HG03159 (cell line): Measurements from ENCODE around the gene XCR1.
"Not testable (repeated sequence)": the region's sequence is repeated elsewhere in the genome, so short reads cannot be mapped to it uniquely, and the experiment has no call there.

ENCODE experiments used
- ATAC-seq: cut with Tn5 transposase; IDR thresholded peaks from one replicate; pipeline ENCODE4 v1.9.1; 2021; ENCODE audit warnings: mild to moderate bottlenecking, moderate library complexity; ENCODE audit not compliant: unreplicated experiment

XCR1 gene

GRCh38 chr3:46027021-46027705 lies at the start of gene XCR1:
Gene XCR1 (minus strand): TSS chr3:46027483. CDS start chr3:46021947, 5,536 bp downstream.
- ATAC-seq = no peak

- no peak for ATAC-seq
Observed at GRCh38 chr3:46076606-46077005, 49.3 kb upstream of the XCR1 start.

GRCh38 chr3:46075816-46076215 lies 48.5 kb upstream of the XCR1 start:
- no peak for ATAC-seq

- no peak for ATAC-seq
Observed at GRCh38 chr3:46071222-46071858, 44.1 kb upstream of the XCR1 start.

GRCh38 chr3:46070595-46071093 lies 43.4 kb upstream of the XCR1 start:
- no peak for ATAC-seq

GRCh38 chr3:46068501-46068900 lies 41.2 kb upstream of the XCR1 start:
- no peak for ATAC-seq

GRCh38 chr3:46067401-46067800 lies 40.1 kb upstream of the XCR1 start:
- no peak for ATAC-seq

GRCh38 chr3:46065750-46066256 lies 38.5 kb upstream of the XCR1 start:
- no peak for ATAC-seq

- peak; percentile 54 for ATAC-seq
Observed at GRCh38 chr3:46065294-46065705, 38.0 kb upstream of the XCR1 start.

- no peak for ATAC-seq
Observed at GRCh38 chr3:46062679-46063078, 35.4 kb upstream of the XCR1 start.

GRCh38 chr3:46061887-46062286 lies 34.6 kb upstream of the XCR1 start:
- no peak for ATAC-seq

GRCh38 chr3:46061108-46061720 lies 33.9 kb upstream of the XCR1 start:
- ATAC-seq = no peak

- no peak for ATAC-seq
Observed at GRCh38 chr3:46060551-46060950, 33.3 kb upstream of the XCR1 start.

- ATAC-seq = no peak
Observed at GRCh38 chr3:46059432-46059831, 32.1 kb upstream of the XCR1 start.

- ATAC-seq = no peak
Observed at GRCh38 chr3:46058981-46059380, 31.7 kb upstream of the XCR1 start.

- ATAC-seq = no peak
Observed at GRCh38 chr3:46057716-46058115, 30.4 kb upstream of the XCR1 start.

GRCh38 chr3:46056686-46057085 lies 29.4 kb upstream of the XCR1 start:
- ATAC-seq = no peak

- not testable (repeated sequence) for ATAC-seq
Observed at GRCh38 chr3:46053761-46054515, 26.7 kb upstream of the XCR1 start.

GRCh38 chr3:46053265-46053664 lies 26.0 kb upstream of the XCR1 start:
- ATAC-seq = not testable (repeated sequence)

- no peak for ATAC-seq
Observed at GRCh38 chr3:46052531-46052930, 25.2 kb upstream of the XCR1 start.

- ATAC-seq = no peak
Observed at GRCh38 chr3:46049093-46049492, 21.8 kb upstream of the XCR1 start.
